ENCODE measurements around the gene C1GALT1. TPM values are rescaled to one million over a fixed set of nuclear protein-coding genes. Genes with fewer than 3 reads are reported as not detected.
A peak's percentile ranks its signal among the peaks of the same experiment; 100 is the strongest.

Gene C1GALT1
- total RNA-seq, 1 donor from 2014 or later = 11.0 TPM

GRCh38 chr7:7180725-7181449, 1.5 kb upstream of the C1GALT1 start:
- no peaks in the 10 kb centered on the region for H3K9me3 ChIP-seq
- no peaks in the 10 kb centered on the region for H3K27me3 ChIP-seq
- no peaks in the 10 kb centered on the region for H3K36me3 ChIP-seq
- H3K4me1 ChIP-seq = peaks cover 0 to 7% of the 10 kb centered on the region in 2 donors
- intact Hi-C loops (cut with DNase I) = loop anchor here (5.0 kb wide), 2 partner anchors 79 to 474 kb away; partner anchors contain the start of gene ZNF12
- no peak for DNase-seq (ENCODE audit: low spot score in 2 of 2)
- H3K4me3 ChIP-seq = peak overlapping the region; percentile 87 to 93
- H3K27ac ChIP-seq = peak overlapping the region; percentile 89 to 94
- no peak for TF ChIP-seq CTCF (IDR thresholded peaks at IDR 0.05)

- Histone ChIP-seq H3K27me3 (no peaks in the 10 kb centered on the region), H3K4me1 (peaks cover 0 to 7% of the 10 kb centered on the region in 2 donors), H3K27ac (peak overlapping the region; percentile 89 to 94), H3K9me3 (no peaks in the 10 kb centered on the region), H3K4me3 (peak overlapping the region; percentile 87 to 93), H3K36me3 (no peaks in the 10 kb centered on the region)
- intact Hi-C loops (cut with DNase I) = loop anchor here (1.0 to 5.0 kb wide), 5 partner anchors 79 to 787 kb away; partner anchors contain the start of genes GLCCI1, MIOS, UMAD1 and ZNF12
- no peak for TF ChIP-seq CTCF (IDR thresholded peaks at IDR 0.05)
- DNase-seq (ENCODE audit: low spot score in 2 of 2) = peak; percentile 9 to 72
Observed at GRCh38 chr7:7181519-7182155, 707 bp upstream of the C1GALT1 start.

- no peak for TF ChIP-seq CTCF (IDR thresholded peaks at IDR 0.05)
- no peaks in the 10 kb centered on the region for H3K9me3 ChIP-seq
- peak; percentile 10 to 70 for DNase-seq (ENCODE audit: low spot score in 2 of 2)
- no peaks in the 10 kb centered on the region for H3K36me3 ChIP-seq
- peak overlapping the region; percentile 89 to 94 for H3K27ac ChIP-seq
- intact Hi-C loops (cut with DNase I) = loop anchor here (2.0 to 5.0 kb wide), 4 partner anchors 81 to 786 kb away; partner anchors contain the start of genes GLCCI1, UMAD1 and ZNF12
- no peaks in the 10 kb centered on the region for H3K27me3 ChIP-seq
- H3K4me1 ChIP-seq = peaks cover 0 to 7% of the 10 kb centered on the region in 2 donors
- H3K4me3 ChIP-seq = peak overlapping the region; percentile 87 to 93
Observed at GRCh38 chr7:7183061-7183837, 905 bp downstream of the C1GALT1 start.

- intact Hi-C loops (cut with DNase I) = loop anchor here (2.0 to 5.0 kb wide), 4 partner anchors 82 to 785 kb away; partner anchors contain the start of genes GLCCI1, UMAD1 and ZNF12
- Histone ChIP-seq H3K27ac (no peak overlapping the region), H3K4me1 (peaks cover 0 to 7% of the 10 kb centered on the region in 2 donors), H3K27me3 (no peaks in the 10 kb centered on the region), H3K4me3 (peak overlapping the region in 1 of 2 donors; percentile 87), H3K9me3 (no peaks in the 10 kb centered on the region), H3K36me3 (no peaks in the 10 kb centered on the region)
- DNase-seq (ENCODE audit: low spot score in 2 of 2) = no peak
- TF ChIP-seq CTCF (IDR thresholded peaks at IDR 0.05) = no peak
Observed at GRCh38 chr7:7183838-7184463, 1.6 kb downstream of the C1GALT1 start.

- Histone ChIP-seq H3K9me3 (no peaks in the 10 kb centered on the region), H3K27me3 (no peaks in the 10 kb centered on the region), H3K36me3 (no peaks in the 10 kb centered on the region), H3K27ac (no peak overlapping the region), H3K4me1 (peaks cover 0 to 7% of the 10 kb centered on the region in 2 donors), H3K4me3 (no peak overlapping the region)
- intact Hi-C loops (cut with DNase I) = no loop called here
- no peak for DNase-seq (ENCODE audit: low spot score in 2 of 2)
- TF ChIP-seq CTCF (IDR thresholded peaks at IDR 0.05) = no peak
Observed at GRCh38 chr7:7185371-7185989, 3.1 kb downstream of the C1GALT1 start.

Measured in ascending aorta (tissue), 2 donors.